GM21360 (cell line): Measurements from ENCODE around the gene TRAF2.
A peak's percentile ranks its signal among the peaks of the same experiment; 100 is the strongest.

ENCODE experiments used
- ATAC-seq: cut with Tn5 transposase; IDR thresholded peaks from one replicate; pipeline ENCODE4 v1.9.1; 2021; ENCODE audit warnings: mild to moderate bottlenecking, moderate library complexity; ENCODE audit not compliant: unreplicated experiment

The TRAF2 gene

DNA sequence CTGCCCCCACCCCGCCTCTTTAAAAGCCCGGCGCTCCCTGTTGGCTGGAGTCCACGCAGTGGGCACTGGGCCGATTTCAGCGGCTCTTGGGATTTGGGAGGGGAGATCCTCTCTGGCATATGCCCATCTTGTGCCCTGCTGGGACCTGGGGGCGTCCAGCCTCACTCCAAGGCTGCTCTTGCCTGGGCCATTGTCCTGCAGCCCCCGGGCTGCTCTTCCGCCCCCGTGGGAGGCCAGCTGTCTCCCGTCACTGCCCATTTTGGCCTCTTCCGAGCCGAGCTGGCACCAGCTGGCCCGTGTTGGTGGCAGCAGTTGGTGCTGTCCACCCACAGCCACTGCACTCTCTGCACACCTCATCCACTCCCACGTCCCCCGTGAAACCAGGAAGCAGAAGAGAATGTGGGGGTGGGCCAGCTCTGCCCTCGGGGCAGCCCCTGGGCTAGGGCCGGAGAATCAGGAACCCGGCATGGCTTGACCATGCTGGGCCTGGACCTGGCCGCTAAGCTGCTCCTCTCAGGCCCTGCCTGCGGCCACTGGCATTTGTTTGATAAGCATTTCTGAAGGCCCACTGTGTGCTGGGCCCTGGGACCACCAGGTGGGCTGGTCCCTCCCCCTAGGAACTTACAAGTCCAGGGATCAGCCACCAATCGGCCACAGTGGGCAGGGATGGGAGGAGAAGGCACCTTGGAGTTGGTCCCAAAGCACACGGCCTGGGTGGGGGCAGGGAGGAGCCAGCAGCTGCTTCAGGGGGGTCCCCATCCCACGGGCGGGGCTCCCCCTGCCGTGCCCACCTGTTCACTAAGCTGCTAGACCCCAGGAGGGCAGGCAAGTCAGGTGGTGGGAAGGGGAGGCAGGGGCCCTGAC lies 60.9 kb downstream of the TRAF2 start:
- ATAC-seq: no peak

DNA sequence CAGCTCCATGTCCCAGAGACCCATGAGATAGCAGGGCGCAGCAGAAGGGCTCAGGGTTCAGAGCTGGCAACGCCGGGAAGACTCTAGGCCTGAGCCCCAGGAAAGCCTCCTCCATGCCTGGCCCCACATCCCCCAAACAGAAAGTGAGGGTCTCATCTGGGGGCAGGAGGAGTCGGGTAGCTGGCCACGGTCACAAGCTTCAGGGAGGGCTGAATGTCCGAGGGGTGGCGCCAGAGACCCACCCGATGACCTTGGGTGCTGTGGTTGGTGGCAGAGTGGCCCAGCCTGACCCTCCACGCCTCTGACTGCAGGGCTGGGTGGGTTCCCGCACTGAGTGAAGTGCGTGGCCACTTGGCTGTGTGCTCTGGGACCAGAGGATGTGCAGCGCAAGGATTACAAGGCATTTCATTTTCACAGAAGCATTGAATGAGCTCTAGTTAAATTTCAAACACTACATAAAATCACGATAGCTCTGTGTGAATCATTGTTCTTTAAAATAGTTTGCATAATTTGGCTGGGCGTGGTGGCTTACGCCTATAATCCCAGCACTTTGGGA lies 61.7 kb downstream of the TRAF2 start:
- no peak for ATAC-seq

DNA sequence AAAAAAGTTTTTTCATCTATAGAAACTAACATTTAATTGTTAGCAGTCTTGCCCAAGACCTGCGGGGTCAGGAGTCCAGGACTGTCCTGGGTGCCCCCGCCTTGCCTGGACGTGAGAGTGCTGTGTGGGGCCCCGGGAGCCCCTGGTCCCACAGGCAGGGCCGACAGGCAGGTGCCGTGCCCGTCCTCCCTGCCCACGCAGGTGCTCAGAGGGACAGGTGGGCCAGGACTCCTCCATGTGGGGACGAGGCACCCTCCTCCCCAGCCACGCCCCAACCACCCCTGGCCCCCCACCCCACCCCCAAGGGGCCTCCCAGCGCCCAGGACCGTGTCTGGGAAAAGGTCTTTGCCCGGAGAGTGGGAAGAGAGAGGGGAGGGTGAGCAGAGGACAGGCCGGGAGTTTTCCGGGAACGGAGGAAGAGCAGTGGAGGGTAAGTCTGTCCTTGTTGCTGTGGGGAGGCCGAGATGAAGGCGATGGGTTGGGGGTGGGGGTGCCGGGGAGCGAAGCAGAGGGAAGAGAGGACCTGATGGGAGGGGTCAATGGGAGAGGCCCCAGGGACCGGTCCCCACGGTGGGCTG lies 63.0 kb downstream of the TRAF2 start:
- ATAC-seq: no peak

DNA sequence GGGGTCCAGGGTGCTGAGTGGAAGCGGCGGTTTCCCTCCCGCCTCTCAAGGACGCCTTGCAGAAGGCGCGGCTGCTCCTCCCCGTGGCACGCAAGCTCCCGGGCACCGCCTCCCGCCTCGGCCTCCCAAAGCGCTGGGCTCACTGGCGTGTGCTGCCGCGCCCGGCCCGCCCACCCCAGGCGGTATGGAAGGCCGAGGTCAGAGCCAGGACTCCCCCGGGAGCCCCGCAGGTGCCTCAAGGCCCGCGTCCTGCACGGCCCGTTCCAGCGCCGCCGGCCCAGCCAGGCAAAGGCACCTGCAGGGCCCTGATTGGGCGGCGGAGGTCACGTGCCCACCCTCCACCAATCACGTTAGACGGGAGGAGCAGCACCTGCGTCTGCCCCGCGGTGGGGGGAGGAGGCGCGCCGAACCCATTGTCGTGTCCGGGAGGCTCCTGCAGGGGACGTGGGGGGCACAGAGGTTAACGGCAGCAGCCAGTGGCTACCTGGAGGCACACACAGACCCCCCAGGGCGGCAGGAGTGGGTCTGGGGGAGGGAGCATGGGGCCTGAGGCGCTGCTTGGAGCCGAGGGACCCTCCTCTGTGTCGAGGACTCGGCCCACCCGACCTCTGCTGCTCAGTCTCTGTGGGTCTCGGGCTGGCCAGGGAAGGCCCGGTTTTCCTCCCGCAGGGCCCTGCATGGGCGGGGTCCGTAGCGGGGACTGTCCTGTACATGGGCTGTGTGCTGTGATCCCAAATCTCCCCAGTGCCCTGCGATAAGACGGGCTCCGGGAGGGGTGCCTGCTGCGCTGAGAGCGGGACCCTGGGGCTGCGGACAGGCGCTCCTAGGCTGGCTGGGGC lies 63.7 kb downstream of the TRAF2 start:
- ATAC-seq: peak; percentile 73

DNA sequence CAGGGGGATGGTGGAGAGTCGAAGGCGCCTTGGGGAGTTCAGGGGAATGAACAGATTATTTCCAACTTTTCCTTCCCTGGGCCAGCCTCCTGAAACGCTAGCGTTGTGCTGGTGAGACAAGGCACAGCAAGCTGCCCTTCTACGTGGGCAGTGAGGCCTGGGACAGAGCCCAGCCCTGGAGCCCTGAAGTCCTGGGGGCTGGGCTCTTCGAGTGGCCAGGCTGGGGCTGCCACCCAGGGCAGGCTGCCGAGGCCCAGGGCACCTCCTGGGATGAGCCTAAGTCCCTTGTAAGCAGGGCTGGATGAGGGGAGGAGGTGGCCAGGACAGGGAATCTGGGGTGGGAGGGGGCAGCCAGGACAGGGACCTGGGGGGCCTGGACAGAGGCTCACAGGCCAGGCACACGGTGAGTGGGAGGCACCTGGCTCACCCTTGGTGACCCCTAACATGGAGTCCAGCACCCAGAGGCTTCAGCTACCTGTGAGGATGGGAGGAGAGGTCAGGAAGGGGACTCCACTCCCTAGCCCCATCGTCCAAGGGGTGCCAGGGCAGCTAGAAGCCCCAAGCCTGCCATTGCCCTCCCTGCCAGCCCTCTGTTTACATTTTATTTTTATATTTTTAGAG lies 64.5 kb downstream of the TRAF2 start:
- no peak for ATAC-seq

DNA sequence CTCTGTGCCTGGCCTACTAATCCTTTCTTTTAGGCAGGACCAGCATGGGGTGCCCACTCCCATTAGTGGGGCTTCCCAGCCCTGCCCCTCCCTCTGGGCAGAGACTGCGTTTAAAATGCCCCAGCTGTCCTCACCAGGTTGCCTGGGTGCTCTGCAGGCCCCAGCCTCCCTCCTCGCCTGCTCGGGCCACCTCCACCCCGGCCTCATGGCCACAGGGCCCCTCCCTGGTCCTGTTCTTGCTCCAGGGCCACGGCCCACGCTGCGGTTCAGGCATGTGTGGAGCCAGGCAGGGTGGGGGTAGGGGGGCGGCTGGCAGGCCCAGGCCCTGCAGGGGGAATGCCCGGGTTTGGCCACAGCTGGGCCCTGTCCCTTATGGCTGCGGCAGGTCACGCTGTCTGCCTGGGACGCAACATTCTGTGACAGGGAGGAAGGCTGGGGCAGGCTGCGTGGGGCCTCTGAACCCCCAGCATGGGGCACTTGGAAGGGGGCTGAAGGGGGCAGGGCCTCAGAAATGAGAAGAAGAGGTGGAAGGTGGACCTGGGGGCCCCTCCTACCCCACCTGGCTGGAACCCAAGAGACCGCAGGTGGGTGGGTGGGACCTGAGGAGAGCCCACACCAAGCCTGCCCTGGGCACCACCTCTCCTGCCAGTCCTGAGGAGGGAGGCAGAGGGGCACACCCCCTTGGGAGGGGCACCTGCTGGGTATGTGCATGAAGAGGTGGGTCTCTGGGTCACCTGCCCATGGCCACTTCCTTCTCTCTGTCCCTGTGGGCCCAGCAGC lies 65.4 kb downstream of the TRAF2 start, which contains the start of gene LCN12:
TSS of gene LCN12 (plus strand) at position 733 of the 780 bp plus-strand sequence. CDS start 55 bp downstream, outside the sequence.
- no peak for ATAC-seq

DNA sequence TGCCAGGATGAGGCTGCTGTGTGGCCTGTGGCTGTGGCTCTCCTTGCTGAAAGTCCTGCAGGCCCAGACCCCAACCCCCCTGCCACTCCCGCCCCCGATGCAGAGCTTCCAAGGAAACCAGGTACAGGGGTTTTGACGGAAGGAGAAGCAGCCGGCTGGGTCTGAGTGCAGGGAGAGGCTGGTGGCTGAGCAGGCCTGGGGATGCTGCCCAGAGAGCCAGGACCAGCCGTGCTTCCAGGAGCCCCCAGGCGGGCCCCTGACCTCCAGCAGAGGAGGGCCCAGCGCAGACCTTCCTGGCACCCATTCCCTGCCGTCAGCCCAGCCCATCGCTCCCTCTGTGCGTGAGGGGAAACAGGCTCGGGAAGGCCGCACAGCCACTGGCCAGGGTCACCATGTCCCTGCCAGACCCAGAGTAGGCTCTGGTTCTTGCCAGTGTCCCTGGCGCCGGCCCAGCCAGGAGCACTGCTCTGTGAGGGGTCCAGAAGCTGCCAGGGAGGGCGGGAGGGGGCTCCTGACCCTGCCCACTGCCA lies 66.1 kb downstream of the TRAF2 start:
- no peak for ATAC-seq

DNA sequence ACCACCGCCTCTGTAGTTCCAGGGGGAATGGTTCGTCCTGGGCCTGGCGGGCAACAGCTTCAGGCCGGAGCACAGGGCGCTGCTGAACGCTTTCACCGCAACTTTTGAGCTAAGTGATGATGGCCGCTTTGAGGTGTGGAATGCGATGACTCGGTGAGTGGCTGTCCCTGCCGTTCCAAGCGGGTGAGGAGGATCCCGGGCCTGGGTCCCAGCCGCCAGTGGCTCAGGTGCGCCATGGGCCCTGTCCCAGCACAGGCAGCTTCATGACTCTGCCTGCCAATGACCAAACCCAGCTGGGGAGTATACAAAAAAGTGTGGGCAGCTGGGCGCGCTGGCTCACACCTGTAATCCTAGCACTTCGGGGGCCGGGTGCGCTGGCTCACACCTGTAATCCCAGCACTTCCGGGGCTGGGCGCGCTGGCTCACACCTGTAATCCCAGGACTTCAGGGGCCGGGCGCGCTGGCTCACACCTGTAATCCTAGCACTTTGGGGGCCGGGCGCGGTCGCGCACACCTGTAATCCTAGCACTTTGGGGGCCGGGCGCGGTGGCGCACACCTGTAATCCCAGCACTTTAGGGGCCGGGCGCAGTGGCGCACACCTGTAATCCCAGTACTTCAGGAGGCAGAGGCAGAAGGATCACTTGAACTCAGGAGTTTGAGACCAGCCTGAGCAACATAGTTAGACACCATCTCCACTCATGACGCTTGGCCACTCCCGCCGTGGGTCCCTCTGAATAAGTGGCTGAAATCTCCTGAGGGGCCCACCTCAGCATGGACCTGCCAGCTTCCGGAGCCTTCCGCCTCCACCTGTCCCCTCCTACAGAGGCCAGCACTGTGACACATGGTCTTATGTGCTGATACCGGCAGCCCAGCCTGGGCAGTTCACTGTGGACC lies 66.8 kb downstream of the TRAF2 start:
- no peak for ATAC-seq

DNA sequence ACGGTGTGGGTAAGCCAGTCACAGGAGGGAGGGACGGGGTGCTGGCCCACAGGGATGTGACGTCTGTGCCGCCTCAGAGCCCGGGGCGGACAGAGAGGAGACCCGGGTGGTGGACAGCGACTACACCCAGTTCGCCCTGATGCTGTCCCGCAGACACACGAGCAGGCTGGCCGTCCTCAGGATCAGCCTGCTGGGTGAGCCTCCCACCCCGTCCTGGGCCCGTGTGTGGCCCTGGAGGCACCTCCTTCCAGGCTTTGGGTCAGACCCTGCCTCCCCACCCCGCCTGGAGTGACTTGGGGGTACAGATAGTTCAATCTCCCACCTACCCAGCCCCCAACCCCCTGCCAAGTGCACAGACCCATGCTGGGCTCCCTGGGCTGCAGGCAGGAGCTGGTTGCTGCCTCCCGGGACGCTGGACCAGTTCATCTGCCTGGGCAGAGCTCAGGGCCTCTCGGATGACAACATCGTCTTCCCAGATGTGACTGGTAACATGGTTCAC lies 67.5 kb downstream of the TRAF2 start:
- no peak for ATAC-seq

DNA sequence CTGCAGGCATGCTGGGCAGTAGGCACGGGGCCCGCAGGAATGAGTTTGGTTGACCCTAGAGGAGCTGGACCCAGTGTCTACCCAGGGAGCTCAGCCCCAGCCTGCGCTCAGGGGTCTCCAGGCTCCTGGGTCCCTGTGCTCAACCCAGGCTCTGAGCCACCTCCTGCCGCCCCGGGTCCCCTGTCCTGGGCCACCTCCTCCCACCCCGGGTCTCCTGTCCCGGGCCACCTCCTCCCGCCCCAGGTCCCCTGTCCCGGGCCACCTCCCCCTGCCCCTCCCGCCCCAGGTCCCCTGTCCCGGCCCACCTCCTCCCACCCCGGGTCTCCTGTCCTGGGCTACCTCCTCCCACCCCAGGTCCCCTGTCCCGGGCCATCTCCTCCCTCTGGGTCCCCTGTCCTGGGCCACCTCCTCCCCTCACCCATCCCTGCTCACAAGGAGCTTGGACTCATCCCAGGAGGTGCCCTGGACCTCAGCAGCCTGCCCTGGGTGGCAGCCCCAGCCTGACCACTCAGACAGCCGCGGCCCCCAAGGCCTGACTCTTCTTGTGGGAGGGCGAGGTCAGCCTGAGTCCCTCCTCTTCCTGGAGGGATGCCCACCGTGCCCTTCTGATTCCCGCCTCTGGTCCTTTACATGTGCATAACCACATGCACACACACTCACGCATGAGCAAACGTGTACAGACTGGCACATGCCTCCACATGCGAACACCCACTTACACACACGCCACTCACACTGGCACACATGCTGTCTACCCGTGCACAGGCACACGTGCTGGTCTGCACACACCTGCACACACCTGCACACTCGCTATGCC lies 68.2 kb downstream of the TRAF2 start:
- ATAC-seq: no peak

DNA sequence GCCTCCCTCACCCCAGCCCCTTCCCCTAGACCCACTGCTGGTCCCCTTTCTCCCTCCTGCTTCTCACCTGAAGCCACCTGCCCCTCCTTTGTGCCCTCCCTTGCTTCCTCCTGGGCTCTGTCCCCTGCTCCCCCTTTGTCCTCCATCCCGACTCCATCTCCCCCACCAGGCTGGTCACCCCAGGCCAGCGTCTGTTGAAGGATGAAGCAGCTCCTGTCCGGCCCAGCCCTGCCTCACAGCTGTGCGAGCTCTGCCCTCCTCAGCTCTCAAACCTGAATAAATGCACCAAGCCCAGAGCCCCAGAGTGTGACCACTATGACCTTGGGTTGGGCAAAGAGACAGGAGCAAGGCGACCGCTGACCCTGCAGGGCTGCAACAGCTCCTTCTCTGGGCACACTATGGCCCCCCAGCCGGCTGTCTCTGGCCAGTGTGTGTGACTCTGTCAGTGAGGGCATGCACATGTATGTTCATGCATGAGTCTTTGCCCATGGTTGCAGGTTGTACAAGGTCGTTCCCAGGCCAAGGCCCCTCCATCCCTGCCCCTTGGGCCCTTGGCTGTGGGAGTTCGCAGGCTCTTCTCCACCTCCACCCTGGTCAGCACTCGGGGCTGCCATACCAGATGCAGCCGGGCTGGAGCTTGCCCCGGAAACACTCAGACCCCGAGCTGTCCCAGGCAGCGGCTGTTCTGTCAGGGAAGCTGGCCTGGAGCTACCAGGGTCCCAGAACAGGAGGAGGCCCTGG lies 69.1 kb downstream of the TRAF2 start:
- no peak for ATAC-seq

DNA sequence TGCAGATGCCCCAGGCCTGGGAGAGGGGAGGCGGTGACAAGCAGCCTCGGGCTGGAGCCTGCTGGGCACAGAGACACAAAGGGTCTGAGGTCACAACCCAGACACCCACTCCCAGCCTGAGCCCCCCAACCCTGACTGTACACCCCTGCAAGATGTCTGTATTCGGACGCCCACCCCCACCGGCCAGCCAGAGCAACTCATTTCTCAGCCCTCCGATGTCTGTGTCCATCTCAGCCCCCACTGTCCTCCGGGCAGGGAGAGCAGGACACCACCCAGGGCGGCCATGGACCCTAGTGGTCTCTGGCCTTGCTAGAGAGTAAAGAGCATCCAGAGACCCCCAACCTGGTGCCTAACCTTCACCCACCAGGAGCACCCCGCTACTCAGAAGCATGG lies 69.6 kb downstream of the TRAF2 start:
- no peak for ATAC-seq

DNA sequence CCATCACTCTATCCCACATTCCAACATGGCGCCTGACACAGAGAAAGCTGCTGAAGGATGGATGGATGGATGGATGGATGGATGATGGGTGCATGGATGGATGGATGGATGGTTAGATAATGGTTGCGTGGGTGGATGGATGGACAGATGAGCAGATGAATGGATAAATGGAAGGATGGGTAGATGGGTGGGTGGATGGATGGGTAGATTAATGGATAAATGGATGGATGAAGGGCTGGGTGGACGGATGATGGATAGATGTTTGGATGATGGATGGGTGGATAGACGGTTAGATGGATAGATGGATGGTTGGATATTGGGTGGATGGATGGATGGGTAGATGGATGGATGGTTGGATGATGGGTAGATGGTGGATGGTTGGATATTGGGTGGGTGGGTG lies 70.3 kb downstream of the TRAF2 start:
- ATAC-seq: no peak

DNA sequence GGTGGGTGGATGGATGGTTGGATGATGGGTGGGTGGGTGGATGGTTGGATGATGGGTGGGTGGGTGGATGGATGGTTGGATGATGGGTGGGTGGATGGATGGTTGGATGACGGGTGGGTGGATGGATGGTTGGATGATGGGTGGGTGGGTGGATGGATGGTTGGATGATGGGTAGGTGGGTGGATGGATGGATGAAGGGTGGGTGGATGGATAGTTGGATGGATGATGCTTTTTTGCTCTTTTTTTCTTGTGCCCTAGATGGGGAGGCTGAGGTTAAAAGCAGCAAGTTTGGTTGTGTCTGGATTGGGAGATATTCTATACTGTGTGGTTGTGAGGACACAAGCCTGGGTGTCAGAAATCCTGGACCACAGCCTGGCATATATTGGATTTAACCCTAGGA lies 71.1 kb downstream of the TRAF2 start:
- no peak for ATAC-seq

DNA sequence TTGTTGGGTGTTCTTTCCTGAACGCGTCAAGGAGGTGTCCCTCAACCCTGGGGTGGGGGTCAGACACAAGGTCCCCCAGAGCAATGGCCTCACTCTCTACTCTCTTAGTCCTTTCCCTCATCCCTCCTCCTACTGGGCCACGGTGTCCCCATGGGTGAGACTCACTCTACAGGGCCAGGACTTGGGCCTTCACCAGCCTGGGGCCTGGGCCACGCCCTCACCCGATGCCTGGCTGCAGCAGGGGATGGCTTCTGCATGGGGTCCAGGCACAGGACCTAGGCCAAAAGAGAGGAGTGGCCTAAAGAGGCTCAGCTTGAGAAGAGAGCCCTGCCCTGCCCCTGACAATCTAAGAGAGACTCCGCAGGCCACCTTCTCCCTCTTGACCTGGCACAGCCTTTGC lies 71.6 kb downstream of the TRAF2 start:
- ATAC-seq: no peak

DNA sequence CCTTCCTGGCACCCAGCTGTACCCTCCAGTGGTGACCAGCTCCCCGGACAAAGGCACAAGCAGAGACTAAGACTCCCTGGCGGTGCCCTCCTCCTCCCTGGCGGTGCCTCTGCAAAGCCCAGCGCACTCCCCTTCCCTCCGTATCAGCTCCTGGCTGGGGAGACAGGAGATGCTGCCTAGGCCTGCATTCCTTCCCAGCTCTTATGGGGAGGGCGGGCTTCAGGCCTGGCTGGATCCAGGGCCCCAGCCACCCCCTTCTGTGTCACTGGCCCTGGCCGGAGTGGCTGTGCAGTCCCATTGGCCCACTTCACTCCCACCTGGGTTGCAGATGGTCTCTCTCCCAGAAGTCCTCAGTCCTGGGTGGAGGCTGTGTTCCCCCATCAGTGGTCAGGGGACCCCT lies 72.2 kb downstream of the TRAF2 start:
- ATAC-seq: no peak
